ENCODE data around the gene SLAIN1.
"Not testable (repeated sequence)": the region's sequence is repeated elsewhere in the genome, so short reads cannot be mapped to it uniquely, and the experiment has no call there.

SLAIN1 gene
- 30.9 to 39.8 reads per million in 2 donors for total RNA-seq

DNA sequence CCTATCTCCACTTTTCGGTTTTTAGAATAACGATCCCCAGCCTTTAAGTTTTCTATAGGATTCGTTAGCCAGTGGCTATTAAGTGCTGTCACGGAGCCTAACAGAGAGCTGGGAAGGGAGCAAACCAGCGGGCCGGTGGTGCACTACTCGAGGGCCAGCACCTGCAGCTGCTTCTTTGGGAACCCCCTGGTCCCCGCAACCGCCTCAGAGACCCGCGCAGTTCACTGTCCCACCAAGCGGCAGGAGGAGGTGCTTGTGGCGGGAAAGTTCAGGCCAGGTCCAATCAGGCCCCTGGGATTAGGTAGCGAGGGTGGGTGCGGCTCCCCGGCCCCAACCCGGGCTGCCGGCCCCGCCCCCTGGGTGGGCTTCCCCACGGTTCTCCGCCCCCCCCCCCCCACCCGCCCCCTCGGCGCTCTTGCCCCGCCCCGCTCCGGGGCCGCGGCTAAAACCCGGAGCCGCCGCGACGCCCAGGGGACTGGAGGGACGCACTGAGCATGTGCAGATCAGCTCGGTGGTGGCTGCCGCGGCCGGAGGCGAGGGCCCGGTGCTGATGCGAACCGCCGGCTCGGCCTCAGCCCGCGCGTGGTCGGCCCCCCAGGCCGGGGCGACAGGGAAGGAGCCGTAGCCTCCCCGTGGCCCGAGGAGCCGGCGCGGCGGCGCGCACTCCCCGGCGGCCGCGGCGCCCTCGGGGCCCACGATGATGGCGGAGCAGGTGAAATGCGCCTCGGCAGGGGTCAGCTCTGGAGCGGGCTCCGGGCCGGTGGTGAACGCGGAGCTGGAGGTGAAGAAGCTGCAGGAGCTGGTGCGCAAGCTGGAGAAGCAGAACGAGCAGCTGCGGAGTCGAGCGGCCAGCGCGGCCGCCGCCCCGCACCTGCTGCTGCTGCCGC is at the start of gene SLAIN1:
SLAIN1 (plus strand) TSS at position 471 of the 887 bp plus-strand sequence; CDS start at position 698, 227 bp downstream.
- peak; percentile 69 to 86 (median 83) for DNase-seq

DNA sequence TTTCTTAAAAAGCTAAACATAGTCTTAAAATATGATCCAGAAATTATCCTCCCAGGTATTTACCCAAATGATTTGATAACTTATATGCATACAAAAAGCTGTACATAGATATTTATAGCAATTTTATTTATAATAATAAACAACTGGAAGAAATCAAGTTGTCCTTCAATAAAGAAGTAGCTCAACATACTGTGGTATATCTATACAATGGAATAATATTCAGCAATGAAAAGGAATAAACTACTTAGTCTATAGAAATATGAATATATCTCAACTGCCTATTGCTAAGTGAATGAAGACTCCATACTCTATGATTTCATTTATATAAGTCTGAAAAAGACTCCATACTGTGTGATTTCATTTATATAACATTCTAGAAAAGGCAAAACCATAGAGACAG is 47.1 kb upstream of the SLAIN1 start:
- no peak for DNase-seq

DNA sequence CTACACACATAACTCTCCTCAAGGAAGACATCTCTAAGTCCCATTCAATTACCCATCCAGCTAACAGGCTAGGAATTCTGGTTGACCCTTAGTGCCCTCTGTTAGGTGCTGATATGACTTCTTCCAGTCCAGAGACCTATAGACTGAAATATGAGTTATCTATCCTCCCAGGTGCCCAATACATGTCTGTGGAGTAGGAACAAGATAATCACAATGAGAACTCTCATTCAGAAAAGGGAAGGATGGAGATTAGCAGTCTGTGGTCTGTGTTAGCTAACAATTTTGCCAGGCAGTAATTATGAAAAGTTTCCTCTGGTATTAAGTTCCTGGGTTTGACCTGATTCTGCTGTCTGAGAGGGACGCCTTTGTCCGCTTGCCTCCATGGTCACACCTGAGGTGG is 44.2 kb upstream of the SLAIN1 start:
- DNase-seq, result no peak

DNA sequence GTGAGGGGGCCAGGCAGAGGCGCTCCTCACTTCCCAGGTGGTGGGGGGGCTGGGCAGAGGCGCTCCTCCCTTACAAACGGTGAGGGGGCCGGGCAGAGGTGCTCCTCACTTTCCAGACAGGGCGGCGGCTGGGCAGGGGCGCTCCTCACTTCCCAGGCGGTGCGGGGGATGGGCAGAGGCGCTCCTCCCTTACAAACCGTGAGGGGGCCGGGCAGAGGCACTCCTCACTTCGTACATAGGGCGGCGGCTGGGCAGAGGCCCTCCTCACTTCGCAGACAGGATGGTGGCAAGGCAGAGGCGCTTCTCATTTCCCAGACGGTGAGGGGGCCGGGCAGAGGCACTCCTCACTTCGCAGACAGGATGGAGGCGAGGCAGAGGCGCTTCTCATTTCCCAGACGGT is 37.5 kb upstream of the SLAIN1 start:
- DNase-seq, result not testable (repeated sequence)

DNA sequence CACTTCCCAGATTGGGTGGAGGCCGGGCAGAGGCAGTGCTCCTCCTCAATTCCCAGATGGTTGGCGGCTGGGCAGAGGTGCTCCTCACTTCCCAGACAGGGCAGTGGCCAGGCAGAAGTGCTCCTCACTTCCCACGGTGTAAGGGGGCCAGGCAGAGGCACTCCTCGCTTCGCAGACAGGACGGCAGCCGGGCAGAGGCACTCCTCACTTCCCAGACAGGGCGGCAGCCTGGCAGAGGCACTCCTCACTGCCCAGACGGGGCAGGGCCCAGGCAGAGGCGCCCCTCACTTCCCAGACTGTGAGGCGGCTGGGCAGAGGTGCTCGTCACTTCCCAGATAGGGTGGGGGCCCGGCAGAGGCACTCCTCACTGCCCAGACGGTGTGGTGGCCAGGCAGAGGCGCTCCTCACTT is 36.6 kb upstream of the SLAIN1 start:
- DNase-seq, result no peak

DNA sequence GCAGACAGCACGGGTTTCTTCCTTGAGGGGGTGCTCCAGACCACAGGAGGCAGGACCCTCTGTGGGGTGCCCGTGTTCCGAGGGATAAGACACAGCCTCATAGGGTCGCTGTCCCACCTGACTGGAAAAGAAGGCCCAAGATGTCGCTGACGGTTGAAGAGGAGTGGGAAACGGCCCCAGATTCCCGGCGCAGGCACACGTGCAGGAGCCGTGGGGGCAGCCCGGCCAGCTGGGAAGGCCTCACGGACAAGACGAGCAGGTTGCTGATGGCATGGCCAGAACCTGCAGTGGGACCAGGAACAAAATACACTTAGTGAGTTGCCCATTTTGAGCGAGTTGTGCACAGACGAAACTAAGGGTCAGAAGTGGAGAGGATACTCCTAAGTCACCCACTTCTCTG is 35.2 kb upstream of the SLAIN1 start:
- not testable (repeated sequence) for DNase-seq

DNA sequence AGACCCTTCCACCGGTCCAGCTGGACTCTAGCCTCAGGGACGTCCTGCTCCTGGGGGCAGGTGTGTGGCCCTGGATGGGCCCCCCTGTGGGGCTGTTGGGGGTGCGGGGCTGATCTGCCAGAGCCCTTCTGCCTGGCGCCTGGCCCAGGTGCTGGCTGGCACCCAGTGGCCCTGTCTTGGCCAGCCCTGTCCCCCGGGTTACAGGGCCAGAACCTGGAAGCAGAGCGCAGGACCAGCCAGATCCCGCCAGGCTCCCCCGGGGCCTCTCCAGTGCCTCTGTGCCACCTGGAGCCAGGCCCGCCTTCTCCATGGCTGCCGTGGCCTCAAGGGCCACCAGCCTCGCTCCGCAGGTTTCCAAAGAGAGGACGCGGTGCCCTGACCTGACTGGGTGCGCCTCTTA is 34.7 kb upstream of the SLAIN1 start:
- not testable (repeated sequence) for DNase-seq

DNA sequence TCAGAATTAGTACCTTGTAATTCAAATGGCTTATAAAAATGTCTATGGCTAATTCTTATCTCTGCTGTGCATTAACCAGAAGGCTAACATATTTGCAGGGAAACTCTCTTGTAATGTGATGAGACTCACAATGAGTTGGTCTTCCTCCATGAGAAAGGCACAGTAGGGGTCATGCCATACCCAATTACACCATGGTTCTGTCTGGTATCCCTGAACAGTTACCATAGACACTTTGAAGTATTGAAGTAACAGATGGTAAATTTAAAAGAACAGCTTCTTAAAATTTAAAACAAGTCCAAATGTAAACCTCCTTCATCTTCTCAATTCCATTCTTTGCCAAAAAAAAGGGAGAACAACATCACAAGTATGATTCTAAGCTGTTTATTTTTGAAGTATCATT is 22.6 kb upstream of the SLAIN1 start:
- DNase-seq, result no peak

DNA sequence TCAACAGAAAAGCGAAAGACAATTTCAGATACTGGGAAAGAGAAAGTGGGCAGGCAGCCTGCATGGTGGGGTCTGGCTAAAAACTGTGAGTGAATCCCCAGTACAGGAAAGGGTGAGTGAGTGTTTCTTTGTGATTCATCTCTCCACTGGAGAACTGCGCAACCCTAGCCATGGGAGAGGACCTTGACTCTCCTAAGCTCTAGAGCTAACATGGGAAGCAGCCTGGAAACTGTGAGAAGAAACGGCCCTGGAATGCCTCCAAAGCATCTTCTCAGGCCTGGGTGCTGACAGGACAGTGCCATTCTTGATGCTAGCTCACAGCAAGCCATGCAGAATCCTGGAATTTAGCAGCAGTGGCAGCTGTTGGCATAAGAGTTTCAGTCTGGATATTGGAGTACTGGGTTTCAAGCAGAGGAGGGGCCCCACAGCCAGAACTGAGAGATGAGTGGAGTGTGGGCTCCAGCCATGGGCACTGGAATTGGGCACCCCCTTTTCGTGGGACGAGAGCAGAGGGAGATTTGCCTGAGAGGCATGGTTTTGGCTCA is 18.7 kb upstream of the SLAIN1 start:
- no peak for DNase-seq

DNA sequence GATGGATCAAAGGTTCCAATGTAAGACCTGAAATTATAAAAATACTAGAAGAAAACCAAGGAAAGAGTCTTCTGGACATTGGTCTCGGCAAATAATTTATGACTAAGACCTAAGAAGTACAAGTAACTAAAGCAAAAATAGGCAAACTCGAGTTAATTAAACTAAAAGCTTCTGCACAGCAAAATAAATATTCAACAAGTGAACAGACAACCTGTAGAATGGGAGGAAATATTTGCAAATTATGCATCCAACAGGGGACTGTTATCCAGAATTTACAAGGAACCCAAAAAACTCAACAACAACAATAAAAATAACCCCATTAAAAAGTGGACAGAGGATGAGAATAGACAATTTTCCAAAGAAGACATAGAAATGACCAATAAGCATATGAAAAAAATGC is 9.7 kb upstream of the SLAIN1 start:
- no peak for DNase-seq

DNA sequence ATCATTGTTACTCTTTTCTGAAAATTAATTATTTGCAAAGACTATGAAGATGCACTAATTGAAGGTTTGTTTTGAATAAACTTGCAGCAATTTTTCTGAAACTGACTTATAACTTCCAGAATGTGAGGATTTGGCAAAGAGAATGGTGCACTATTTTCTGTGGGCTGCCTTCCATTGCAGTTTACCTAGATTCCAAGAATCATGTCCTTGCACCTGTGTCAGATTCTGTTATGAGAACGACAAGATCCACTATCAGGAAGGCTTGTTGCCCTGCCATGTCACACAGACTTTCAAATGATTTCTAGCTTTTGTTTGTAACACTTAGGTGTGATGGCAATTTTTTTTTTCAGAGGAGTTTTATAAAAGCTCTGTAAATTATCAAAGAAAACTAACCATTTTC is 5.6 kb upstream of the SLAIN1 start:
- DNase-seq, result no peak

DNA sequence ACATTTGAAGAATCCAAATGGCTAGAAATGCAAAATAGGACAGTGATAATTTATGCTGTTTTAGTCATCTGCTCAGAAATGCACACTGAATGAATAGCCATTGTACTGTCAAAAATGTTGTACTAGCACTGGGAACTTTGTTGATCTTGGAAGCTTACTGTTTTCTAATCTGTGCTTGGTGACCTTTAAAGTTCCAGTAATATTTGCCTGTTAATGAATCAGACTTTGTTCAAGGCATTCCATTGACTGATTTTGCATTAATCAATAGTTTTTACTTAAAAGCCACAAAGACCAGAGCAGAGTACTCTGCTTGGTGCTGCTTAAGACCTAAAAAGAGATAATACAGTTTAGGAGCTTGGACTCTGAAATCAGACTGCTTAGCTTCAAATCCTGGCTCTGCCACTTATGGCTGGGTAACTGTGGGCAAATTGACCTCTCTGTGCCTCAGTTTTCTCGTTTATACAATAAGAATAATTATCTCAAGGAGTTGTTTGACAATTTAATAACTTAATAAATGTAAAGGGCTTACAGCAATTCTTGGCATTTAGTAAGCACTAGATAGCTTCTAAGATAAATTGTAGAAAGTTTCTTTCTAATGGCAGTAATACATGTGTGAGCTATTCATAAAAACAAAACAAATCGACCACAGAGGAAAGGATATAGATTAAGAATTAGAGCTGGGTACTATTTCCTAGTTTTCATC is 4.6 kb upstream of the SLAIN1 start:
- no peak for DNase-seq

DNA sequence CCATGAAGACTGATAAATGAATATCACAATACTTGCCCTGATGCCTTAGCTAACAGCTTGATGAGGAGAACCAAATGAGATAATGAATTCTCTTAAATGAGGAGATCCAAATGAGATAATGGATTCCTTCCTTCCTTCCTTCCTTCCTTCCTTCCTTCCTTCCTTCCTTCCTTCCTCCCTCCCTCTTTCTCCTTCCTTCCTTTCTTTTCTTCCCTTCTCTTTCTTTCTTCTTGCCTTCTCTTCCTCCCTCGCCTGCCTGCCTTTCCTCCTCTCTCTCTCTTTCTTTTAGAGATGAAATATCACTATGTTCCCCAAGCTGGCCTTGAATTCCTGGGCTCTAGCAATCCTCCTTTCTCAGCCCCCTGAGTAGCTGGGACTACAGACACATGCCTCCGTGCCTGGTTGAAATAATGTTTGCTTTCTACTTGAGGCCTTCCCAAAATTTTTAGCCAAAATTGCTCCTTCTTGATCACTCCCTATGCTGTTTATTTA is 4.0 kb upstream of the SLAIN1 start:
- no peak for DNase-seq

DNA sequence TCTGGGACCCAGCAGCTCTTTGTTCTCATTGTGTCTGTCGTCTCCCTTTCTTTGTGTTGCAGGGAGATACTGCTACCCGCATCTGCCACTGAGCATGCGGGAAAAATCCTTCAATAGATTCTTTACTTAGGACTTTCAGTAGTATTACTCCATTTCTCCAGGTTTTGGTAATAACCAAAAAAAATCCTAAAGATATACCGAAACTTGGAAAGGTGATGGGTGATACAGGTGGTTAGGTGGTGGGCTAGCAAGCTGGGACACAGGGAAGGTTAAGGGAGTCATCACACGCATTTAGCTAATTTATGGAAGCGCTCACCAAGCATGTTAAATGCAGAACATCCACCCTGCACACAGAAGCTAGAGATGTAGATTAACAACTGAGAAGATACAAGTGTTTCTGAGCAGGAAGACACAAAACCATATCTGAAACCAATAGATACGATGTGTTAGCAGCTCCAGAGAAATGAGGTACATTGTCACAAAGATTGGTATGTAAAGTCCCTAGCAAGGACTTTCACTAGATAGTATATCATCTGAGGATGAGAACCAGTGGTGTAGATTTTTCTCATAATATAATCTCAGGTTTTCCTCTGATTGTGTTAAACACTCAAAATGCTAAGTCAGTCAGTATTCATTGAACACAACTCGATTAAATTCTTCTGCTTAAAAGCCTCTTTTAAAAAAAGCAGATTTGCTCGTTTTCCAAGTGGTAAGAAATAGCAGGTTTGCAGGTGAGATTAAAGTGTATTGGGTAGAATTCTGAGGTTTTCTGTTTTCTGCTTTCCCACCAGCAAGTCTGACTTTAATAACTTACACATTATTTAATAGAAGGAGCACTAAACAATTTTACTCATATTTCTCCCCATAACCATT is 1.2 kb upstream of the SLAIN1 start:
- peak in 2 of 5 experiments; percentile 44 to 63 for DNase-seq

DNA sequence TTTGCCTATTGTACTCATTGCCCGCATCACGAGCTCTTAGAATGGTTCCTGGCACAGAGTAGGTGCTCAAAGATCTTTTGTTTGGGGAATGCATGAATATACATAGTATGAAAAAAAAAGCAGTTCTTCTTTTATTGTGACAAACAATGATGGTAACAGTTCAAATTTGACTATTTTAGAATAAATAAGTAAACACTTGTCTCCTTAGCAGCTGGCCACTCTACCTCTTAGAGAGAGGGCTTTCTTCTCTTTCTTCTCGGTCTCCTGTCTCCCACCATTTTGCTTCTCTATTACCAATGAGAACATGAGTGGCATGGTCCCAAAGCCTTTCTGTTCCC is 639 bp upstream of the SLAIN1 start:
- no peak for DNase-seq

DNA sequence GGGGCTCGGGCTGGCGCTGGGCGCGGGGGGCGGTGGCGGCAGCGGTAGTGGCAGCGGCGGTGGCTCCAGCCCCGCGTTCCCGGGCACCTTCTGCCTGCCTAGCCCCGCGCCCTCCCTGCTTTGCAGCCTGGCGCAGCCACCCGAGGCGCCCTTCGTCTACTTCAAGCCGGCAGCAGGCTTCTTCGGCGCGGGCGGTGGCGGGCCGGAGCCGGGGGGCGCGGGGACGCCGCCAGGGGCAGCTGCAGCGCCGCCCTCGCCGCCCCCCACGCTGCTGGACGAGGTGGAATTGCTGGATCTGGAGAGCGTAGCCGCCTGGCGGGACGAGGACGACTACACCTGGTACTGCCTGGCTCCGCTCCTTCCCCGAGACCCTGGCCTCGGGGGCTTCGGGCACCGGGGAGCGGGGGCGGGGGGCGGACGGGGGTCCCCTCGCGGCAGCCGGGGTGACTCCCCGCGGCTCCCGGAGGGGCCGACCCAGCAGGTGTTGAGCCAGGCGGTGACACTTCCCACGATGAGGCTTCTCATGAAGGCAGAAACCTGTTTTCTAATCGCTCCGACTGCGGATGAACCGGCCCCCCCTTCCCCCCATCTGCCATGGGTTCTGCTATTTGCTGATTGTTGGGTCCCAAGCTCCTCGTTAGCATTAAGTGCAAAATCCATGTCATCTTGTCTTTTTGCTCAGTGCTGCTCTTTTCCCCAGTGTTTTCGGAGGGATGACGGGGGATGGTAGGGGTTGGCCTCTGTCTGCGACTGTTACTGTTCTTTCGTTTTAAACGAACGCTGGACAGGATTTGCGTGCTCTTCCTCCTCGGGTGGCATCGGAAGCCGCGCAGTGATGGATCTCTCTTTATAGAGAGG is 943 bp downstream of the SLAIN1 start:
- peak; percentile 17 to 81 (median 34) for DNase-seq

DNA sequence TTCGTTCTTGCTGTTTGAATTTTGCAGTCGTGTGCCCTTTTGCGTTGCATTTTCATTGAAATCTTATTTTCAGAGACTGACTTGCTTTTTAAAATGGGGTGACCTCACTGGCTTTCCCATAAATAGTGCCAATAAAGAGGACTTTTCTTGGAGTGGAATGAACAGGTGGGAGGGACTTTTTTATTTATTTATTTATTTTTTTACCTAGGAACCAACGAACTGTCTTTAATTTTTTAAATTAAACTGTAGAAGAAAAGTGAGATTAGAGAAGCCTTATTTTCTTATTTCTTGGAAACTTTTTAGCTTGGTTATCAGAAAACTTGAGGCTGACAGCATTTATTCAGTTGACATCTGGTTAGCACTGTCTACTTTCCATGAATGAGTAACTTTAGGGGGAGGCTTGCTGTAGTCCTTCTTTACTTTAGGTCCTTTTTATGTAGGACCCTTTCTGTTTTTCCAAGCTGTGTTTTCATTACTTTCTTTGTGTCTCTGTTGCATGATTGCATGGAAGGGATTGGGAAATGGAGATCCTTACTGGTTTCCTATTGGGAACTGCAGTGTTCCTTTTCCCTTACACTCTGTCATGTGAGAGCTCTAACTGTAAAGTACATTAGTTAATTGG is 1.7 kb downstream of the SLAIN1 start:
- DNase-seq, result no peak

DNA sequence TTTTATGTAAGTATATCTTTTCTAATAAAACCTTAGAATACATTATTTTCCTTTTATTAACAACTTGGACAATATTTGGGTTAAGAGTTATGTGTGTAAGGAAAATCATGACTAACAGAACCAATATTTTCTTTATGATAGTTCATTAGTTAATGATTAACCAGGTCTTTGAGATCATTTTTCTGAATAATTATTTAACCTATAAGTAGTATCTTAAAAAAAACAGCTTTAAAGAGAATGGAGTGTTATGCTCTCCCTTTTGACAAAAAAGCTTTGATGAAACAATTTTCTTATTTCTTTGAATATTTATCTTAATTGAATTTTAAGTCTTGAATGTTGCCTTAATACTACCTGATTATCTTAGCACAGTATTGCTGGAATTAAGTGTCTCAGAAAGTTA is 3.8 kb downstream of the SLAIN1 start:
- DNase-seq, result no peak

DNA sequence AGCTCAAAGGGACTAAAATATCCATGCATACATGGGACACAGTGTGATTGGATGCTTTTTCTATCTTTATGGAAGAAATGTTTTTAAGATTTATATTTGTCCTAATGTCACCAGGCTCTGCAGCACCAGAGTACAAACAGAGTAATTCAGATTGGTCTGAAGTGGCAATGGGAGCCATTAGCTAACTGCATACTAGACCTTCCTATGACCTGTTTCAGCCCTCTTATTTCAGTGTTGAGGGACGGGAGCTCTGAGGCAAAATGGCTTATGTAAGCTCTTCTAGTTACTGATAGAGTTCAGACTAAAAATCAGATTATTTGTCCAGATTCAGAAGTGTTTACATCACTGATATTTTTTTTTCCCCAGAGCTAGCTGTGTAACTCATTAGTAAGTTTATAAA is 4.9 kb downstream of the SLAIN1 start:
- no peak for DNase-seq

DNA sequence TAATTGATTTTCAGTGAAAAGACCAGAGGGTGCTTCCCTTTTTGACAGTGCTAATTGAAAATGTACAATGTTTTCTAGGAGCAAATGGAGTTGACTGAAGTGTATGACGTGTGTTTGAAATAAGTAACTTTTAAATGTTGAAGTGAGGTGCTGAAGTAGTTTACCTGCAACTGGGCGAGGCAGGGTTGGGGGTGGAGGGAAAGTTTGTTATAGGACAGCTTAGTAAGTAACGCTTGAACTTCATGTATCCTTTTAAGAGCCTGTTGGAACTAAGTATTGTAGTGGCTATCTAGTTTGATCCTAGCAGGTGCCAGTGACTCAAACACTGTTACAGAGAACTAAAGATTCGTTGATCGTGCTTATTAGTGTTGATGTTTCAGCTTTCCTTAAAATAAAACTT is 5.9 kb downstream of the SLAIN1 start:
- no peak for DNase-seq

DNA sequence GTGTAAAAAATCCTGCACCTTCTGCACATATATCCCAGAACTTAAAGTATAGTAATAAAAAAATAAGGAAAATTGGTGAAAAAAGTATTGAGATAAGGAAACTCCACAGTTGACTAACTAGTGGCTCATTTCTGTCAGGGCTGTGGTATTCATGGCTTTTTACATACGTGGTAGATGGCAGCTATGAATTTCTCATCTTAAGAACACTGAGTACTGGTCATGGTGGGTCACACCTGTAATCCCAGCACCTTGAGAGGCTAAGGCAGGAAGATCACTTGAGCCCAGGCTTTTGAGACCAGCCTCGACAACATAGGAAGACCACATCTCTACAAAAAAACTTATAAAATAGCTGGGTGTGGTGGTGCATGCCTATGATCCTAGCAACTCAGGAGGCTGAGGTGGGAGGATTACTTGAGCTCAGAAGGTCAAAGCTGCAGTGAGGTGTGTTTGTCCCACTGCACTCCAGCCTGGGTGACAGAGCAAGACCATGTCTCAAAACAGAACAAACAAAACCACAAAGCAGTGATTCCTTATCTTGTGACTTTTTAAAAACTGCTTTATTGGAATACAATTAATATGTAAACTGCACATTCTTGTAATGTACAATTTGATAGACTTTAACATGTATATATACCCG is 16.8 kb downstream of the SLAIN1 start:
- DNase-seq, result peak in 1 of 5 experiments; percentile 59

All from T-helper 2 cell (primary cell).